Measurements from ENCODE around the gene CPXM2. TPM values are rescaled to one million over a fixed set of nuclear protein-coding genes. Genes with fewer than 3 reads are reported as not detected.

CPXM2 gene
- total and polyA plus RNA-seq, 9 of the 15 experiments (the other 6 are each of a cell fraction or from before 2014, with no cell fraction given): not detected

GRCh38 chr10:123795196-123795780, 96.3 kb downstream of the CPXM2 start:
- no peak overlapping the region for H2AFZ ChIP-seq (ENCODE audit: low read depth, low read length)
- H3K4me3 ChIP-seq: no peak overlapping the region
- no peaks in the 10 kb centered on the region for H3K79me2 ChIP-seq (ENCODE audit: control insufficient read depth, insufficient read depth, low read length)
- ChIA-PET CTCF (ENCODE audit: low intra/inter-chr PET ratio) (no interaction called here), POLR2A (interaction anchor here (0.6 kb wide), 1 partner anchor 465 kb away, joined by 4 read pairs; no protein-coding TSS in a partner anchor)
- in situ Hi-C loops (cut with MboI) (no loop called here), intact Hi-C loops (cut with micrococcal nuclease) (no loop called here)
- no peaks in the 10 kb centered on the region for H4K20me1 ChIP-seq (replicated peaks; ENCODE audit: control insufficient read depth, insufficient read depth, low read length)
- no peak overlapping the region for H3K9ac ChIP-seq (ENCODE audit: insufficient read depth in 1 of 2, low read depth in 2 of 2, low read length in 2 of 2)
- 16% methylated on average over 9 of the region's 10 CpGs for WGBS (ENCODE audit: insufficient coverage, low coverage, missing lambda C conversion rate)
- no peaks in the 10 kb centered on the region for H3K9me1 ChIP-seq (ENCODE audit: control insufficient read depth, insufficient read depth, low read length)
- BruUV-seq (replicated peaks): no TSS peak
- FAIRE-seq (no peak), ATAC-seq (no peak), DNase-seq (ENCODE audit: extremely low read depth in 1 of 4, low spot score in 3 of 4) (no peak)
- H3K27ac ChIP-seq (ENCODE audit: extremely low read depth, low read depth, low read length): no peak overlapping the region
- peaks cover 0 to 6% of the 10 kb centered on the region in 2 experiments; a peak in 1 of 5 replicates for H3K27me3 ChIP-seq (ENCODE audit: control insufficient read depth in 2 of 2, insufficient read depth in 2 of 2, low read length in 2 of 2)
- H3K36me3 ChIP-seq (ENCODE audit: control insufficient read depth, insufficient read depth, low read length): no peaks in the 10 kb centered on the region
- no peaks in the 10 kb centered on the region for H3K9me3 ChIP-seq (replicated peaks; ENCODE audit: control insufficient read depth, insufficient read depth, low read depth, low read length)
- H3K4me2 ChIP-seq (ENCODE audit: insufficient read depth, low read length): no peak overlapping the region
- no peaks in the 10 kb centered on the region; a peak in 1 of 5 replicates for H3K4me1 ChIP-seq (replicated peaks in 1 of 2; ENCODE audit: control insufficient read depth in 2 of 2, insufficient read depth in 2 of 2, low read length in 2 of 2)
- TF ChIP-seq NFIC (IDR thresholded peaks at IDR 0.05): no peak
- TF ChIP-seq TFAP4 (CRISPR knock-in tag; IDR thresholded peaks at IDR 0.05; ENCODE audit: borderline replicate concordance): no peak
- no peak for TF ChIP-seq TBL1XR1 (IDR thresholded peaks at IDR 0.05; ENCODE audit: low read length in 2 of 2)
- no peak for TF ChIP-seq ELK1 (CRISPR knock-in tag; IDR thresholded peaks at IDR 0.05)
- TF ChIP-seq ZNF274 (IDR thresholded peaks at IDR 0.05; ENCODE audit: borderline replicate concordance, low read depth, low read length): no peak
- no peak for TF ChIP-seq SIN3B (IDR thresholded peaks at IDR 0.05; ENCODE audit: low read depth)
- no peak for TF ChIP-seq BRD9 (IDR thresholded peaks at IDR 0.05; ENCODE audit: low read depth, partially characterized antibody)
- TF ChIP-seq ZNF561 (CRISPR knock-in tag; conservative IDR thresholded peaks at IDR 0.05): no peak
- no peak for TF ChIP-seq RERE (CRISPR knock-in tag; IDR thresholded peaks at IDR 0.05; ENCODE audit: borderline replicate concordance)
- TF ChIP-seq ZNF668 (CRISPR knock-in tag; IDR thresholded peaks at IDR 0.05): no peak
- TF ChIP-seq ZNF57 (CRISPR knock-in tag; IDR thresholded peaks at IDR 0.05): no peak
- no peak for TF ChIP-seq ZNF395 (CRISPR knock-in tag; IDR thresholded peaks at IDR 0.05)

All from K562 (cell line).